IPS DF 6.9 (cell line): Measurements from ENCODE around the gene PSMB4.
A peak's percentile ranks its signal among the peaks of the same experiment; 100 is the strongest.
"Not testable (repeated sequence)": the region's sequence is repeated elsewhere in the genome, so short reads cannot be mapped to it uniquely, and the experiment has no call there.

ENCODE experiments used
- DNase-seq: peaks from one replicate; pipeline ENCODE4 v3.0.0-alpha.2; 2013; ENCODE audit warnings: low read depth, low spot score
- H3K27ac ChIP-seq: one replicate; pipeline ENCODE4 v1.5.1; 2013; ENCODE audit warnings: low read length, control low read depth
- H3K27me3 ChIP-seq: 2 replicates; pipeline ENCODE4 v1.6.1; 2013; ENCODE audit warnings: mild to moderate bottlenecking, low read length; ENCODE audit not compliant: control insufficient read depth, insufficient read depth
- H3K36me3 ChIP-seq: 2 replicates; pipeline ENCODE4 v1.6.1; 2013; ENCODE audit warnings: low read length; ENCODE audit not compliant: control insufficient read depth, insufficient read depth
- H3K4me1 ChIP-seq: 2 replicates; pipeline ENCODE4 v1.6.1; 2013; ENCODE audit warnings: low read length; ENCODE audit not compliant: control insufficient read depth, insufficient read depth
- H3K4me3 ChIP-seq: 2 replicates; pipeline ENCODE4 v1.5.1; 2013; ENCODE audit warnings: mild to moderate bottlenecking, low read length
- H3K9me3 ChIP-seq: 2 replicates; pipeline ENCODE4 v1.6.1; 2013; ENCODE audit warnings: low read length, inconsistent platforms; ENCODE audit not compliant: control insufficient read depth, insufficient read depth
- WGBS: extraction: QIAGEN DNeasy Blood & Tissue Kit; methylation state at CpG from one replicate; pipeline ENCODE4 v1.1.7; 2013; ENCODE audit warnings: mixed read lengths, missing lambda C conversion rate; ENCODE audit not compliant: insufficient read length, insufficient coverage; 5-methylcytosine and 5-hydroxymethylcytosine counted together

PSMB4 gene

DNA sequence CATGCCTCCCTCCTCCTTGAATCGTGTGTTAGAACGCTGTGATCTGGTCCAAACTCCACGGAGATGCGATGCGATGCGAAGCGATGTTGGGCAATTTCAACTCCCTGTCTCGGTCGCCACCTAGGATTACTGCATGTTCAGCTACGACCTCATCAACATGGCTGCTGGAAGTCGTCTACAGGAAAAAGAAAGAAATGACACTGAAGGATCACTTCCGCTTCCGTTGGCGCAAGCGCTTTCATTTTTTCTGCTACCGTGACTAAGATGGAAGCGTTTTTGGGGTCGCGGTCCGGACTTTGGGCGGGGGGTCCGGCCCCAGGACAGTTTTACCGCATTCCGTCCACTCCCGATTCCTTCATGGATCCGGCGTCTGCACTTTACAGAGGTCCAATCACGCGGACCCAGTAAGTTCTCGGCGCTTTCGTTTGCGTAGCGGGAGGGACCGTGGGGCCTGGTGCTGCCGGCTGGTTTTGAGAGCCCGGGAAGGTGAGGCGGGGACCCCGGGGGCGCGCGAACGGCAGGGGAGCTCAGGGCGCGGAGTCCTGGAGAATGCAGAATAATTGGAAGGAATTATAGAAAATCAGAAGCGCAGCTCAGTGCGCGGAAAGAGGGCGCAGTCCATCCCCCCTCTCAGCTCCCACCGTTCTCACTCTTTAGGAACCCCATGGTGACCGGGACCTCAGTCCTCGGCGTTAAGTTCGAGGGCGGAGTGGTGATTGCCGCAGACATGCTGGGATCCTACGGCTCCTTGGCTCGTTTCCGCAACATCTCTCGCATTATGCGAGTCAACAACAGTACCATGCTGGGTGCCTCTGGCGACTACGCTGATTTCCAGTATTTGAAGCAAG lies at the start of gene PSMB4:
Gene PSMB4, plus strand, starts transcription at position 250 of the 848 bp plus-strand sequence. Its CDS starts 15 bp downstream, at position 265.
- H3K4me3 ChIP-seq, result peak within 1 kb of the TSS; percentile 93
- peak; percentile 79 for DNase-seq

GRCh38 chr1:151350323-151350722 lies 49.0 kb upstream of the PSMB4 start:
- not testable (repeated sequence) for DNase-seq
- WGBS, result no CpG with 5 or more reads among the region's 9 CpGs

More for the DNA sequence above, at the start of gene PSMB4:
- no CpG with 5 or more reads among the region's 63 CpGs for WGBS
- no peak within 1 kb of the TSS for H3K27ac ChIP-seq
- H3K36me3 ChIP-seq, result peaks cover 7% of the 10 kb centered on the region; the same call in 1 of the 2 replicates
- no peaks in the 10 kb centered on the region for H3K27me3 ChIP-seq
- no peaks in the 10 kb centered on the region for H3K9me3 ChIP-seq
- no peaks in the 10 kb centered on the region for H3K4me1 ChIP-seq

DNA sequence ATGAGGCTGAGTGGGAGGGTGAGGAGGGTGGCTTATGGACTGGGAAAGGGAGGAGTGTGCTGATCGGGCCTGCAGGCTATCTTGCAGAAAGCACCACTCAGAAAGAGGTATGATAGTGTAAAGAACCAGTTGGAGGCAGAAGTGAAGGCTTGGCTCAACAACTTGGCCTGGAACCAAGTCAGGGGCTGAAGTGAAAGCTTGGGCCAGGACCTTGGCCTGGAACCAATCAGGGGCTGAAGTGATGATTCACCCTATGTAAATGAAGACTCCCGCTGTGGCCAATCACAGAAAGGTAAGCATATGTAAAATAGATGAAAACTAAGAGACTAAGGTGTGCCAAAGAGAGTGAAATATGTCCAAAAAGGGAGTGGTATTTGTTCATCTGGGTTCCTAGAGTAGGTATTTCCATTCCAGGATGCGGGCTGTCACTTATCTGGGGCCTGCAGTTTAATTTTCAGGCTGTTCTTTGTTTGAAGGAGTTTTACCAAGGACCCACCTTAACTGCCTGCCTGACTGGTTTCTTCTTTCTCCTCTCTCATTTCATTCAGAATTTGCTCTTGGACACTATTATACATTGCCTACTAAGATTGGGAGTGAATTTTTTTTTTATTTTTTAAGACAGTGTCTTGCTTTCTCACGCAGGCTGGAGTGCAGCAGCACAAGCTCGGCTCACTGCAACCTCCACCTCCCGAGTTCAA lies 47.2 kb upstream of the PSMB4 start:
- Histone ChIP-seq H3K36me3 (no peaks in the 10 kb centered on the region), H3K4me3 (no peak overlapping the region), H3K27me3 (no peaks in the 10 kb centered on the region), H3K27ac (no peak overlapping the region), H3K9me3 (peaks cover 1% of the 10 kb centered on the region), H3K4me1 (no peaks in the 10 kb centered on the region; the same call in 1 of the 2 replicates)
- DNase-seq, result no peak
- no CpG with 5 or more reads among the region's 6 CpGs for WGBS

More at GRCh38 chr1:151350323-151350722, 49.0 kb upstream of the PSMB4 start:
- not testable (repeated sequence) for H3K4me1 ChIP-seq, H3K4me3 ChIP-seq, H3K27me3 ChIP-seq, H3K27ac ChIP-seq, H3K9me3 ChIP-seq, H3K36me3 ChIP-seq

DNA sequence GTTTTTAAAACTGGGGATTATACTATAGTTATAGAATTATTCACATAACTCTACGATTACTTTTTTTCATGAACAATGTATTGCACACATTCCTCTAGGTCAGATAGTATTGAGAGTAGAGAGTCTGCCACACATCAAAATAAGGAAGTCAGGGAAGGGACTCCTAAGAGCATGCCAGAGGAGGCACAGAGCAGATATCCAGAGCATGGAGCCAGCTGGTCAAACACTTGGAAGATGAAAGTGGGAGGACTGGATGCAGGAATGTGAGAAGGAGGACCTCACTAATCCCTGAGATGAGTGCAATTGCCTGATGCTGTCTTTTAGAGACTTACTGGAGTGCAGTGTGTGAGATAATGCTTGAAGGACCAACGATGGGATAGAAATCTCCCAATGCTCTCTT lies 42.7 kb upstream of the PSMB4 start:
- no peak overlapping the region for H3K27ac ChIP-seq
- no CpG with 5 or more reads among the region's 2 CpGs for whole genome bisulfite sequencing
- no peaks in the 10 kb centered on the region for H3K4me1 ChIP-seq
- DNase-seq, result no peak
- no peaks in the 10 kb centered on the region for H3K36me3 ChIP-seq
- H3K9me3 ChIP-seq, result peaks cover 1% of the 10 kb centered on the region
- H3K27me3 ChIP-seq, result no peaks in the 10 kb centered on the region
- no peak overlapping the region for H3K4me3 ChIP-seq

GRCh38 chr1:151361883-151362282 lies 37.5 kb upstream of the PSMB4 start:
- no peak for DNase-seq
- no peaks in the 10 kb centered on the region; the same call in 1 of the 2 replicates for H3K9me3 ChIP-seq

GRCh38 chr1:151362308-151363155 lies 36.8 kb upstream of the PSMB4 start:
- no peak overlapping the region for H3K4me3 ChIP-seq
- DNase-seq, result no peak
- no peaks in the 10 kb centered on the region for H3K27me3 ChIP-seq
- no CpG with 5 or more reads among the region's 3 CpGs for WGBS
- H3K9me3 ChIP-seq, result no peaks in the 10 kb centered on the region; the same call in 1 of the 2 replicates
- no peaks in the 10 kb centered on the region for H3K4me1 ChIP-seq
- H3K36me3 ChIP-seq, result peaks cover 2% of the 10 kb centered on the region; the same call in 1 of the 2 replicates
- H3K27ac ChIP-seq, result no peak overlapping the region

More at GRCh38 chr1:151361883-151362282, 37.5 kb upstream of the PSMB4 start:
- Histone ChIP-seq H3K36me3 (peaks cover 2% of the 10 kb centered on the region; the same call in 1 of the 2 replicates), H3K27me3 (no peaks in the 10 kb centered on the region), H3K4me3 (no peak overlapping the region), H3K27ac (no peak overlapping the region), H3K4me1 (no peaks in the 10 kb centered on the region)

GRCh38 chr1:151364996-151365395 lies 34.4 kb upstream of the PSMB4 start:
- no peak for DNase-seq
- H3K4me1 ChIP-seq, result no peaks in the 10 kb centered on the region
- H3K27me3 ChIP-seq, result no peaks in the 10 kb centered on the region
- H3K27ac ChIP-seq, result no peak overlapping the region
- no peak overlapping the region for H3K4me3 ChIP-seq
- WGBS, result no CpG with 5 or more reads among the region's 4 CpGs
- peaks cover 4% of the 10 kb centered on the region; the same call in 1 of the 2 replicates for H3K36me3 ChIP-seq
- no peaks in the 10 kb centered on the region; the same call in 1 of the 2 replicates for H3K9me3 ChIP-seq

DNA sequence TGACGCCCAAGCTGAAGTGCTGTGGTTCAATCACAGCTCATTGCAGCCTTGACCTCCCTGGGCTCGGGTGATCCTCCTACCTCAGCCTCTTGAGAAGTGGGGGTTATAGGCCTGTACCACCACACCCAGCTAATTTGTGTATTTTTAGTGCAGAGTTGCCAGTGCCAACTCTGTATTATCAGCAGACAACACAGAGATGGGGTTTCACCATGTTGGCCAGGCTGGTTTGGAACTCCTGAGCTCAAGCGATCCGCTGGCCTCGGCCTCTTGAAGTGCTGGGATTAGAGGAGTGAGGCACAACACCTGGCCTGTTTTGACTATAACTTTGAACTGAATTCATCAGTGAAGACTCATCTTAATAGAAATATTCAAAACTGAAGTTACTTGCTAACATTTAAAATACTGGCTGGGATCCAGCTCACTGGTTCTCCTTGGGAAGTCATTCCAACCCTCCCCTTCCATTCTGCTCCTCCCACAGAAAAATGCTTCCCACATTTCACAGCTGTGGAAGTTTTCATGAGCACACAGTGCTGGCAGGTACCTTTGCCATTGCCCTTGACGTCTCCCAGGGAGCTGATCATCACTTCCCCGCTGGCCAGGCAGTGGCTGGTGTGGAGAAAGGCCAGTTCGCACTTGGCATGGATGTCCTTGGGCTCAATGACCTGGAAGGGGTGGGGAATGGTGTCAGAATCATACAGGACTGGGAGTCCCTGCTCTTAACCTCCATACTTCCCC lies 31.5 kb upstream of the PSMB4 start:
- no peak for DNase-seq
- Histone ChIP-seq H3K27me3 (no peaks in the 10 kb centered on the region), H3K9me3 (no peaks in the 10 kb centered on the region), H3K4me1 (peaks cover 3% of the 10 kb centered on the region), H3K4me3 (no peak overlapping the region), H3K36me3 (peaks cover 4% of the 10 kb centered on the region; the same call in 1 of the 2 replicates), H3K27ac (no peak overlapping the region)
- WGBS, result no CpG with 5 or more reads among the region's 8 CpGs

- Histone ChIP-seq H3K27ac (no peak overlapping the region), H3K27me3 (no peaks in the 10 kb centered on the region), H3K4me1 (peaks cover 3% of the 10 kb centered on the region), H3K4me3 (no peak overlapping the region), H3K9me3 (no peaks in the 10 kb centered on the region), H3K36me3 (peaks cover 4% of the 10 kb centered on the region; the same call in 1 of the 2 replicates)
- WGBS, result no CpG with 5 or more reads among the region's 20 CpGs
- DNase-seq, result no peak
Measured at GRCh38 chr1:151368393-151369301, 30.7 kb upstream of the PSMB4 start.
